A673 (cell line): ENCODE measurements around the gene CC2D1A.

ENCODE experiments used
- CTCF ChIP-seq: fragments of 300-800, 200-600 bp; sonication (generic); conservative IDR thresholded peaks from 2 replicates; pipeline ENCODE4 v1.5.1; 2017; ENCODE audit warnings: low read depth, mild to moderate bottlenecking, antibody characterized with exemption, low read length, moderate library complexity, mixed read lengths
- EZH2 ChIP-seq: fragments of 200-600 bp; sonication (generic); IDR thresholded peaks from 2 replicates; pipeline ENCODE4 v1.6.1; 2017; ENCODE audit warnings: borderline replicate concordance, low read depth, mild to moderate bottlenecking, mixed read lengths, antibody characterized with exemption, low read length; ENCODE audit not compliant: poor library complexity, severe bottlenecking

DNA sequence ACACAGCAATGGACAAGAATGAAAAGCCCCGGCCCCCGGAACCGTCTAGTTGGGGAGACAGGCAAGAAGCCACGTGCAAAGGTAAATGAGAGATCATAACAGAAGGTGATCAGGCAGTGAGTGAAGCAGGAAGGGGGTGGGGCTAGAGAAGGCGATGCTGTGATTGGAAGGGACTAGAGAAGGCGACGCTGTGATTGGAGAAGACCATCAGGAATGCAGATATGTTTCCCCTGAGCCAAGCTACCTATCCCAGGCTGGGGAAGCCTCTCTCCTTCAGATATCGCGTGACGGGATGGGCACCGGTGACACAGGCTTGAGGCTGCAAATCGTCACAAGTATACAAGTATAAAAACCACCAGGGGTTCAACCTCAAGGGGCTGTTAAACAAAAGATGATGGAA, 68.1 kb downstream of the CC2D1A start:
- TF ChIP-seq CTCF (no peak), EZH2 (no peak)
